Activated CD4-positive, alpha-beta T cell treated with anti-CD3 and anti-CD28 coated beads, Interleukin-2, amount 50 U/mL, for 4 hours (primary cell): ENCODE results near the gene ANKS4B.
"Not testable (repeated sequence)": the region's sequence is repeated elsewhere in the genome, so short reads cannot be mapped to it uniquely, and the experiment has no call there.

Experiments used
- DNase-seq, 2 experiments: peaks; one replicate each; pipeline ENCODE4 v3.0.0-alpha.2; 2020

Gene ANKS4B

DNA sequence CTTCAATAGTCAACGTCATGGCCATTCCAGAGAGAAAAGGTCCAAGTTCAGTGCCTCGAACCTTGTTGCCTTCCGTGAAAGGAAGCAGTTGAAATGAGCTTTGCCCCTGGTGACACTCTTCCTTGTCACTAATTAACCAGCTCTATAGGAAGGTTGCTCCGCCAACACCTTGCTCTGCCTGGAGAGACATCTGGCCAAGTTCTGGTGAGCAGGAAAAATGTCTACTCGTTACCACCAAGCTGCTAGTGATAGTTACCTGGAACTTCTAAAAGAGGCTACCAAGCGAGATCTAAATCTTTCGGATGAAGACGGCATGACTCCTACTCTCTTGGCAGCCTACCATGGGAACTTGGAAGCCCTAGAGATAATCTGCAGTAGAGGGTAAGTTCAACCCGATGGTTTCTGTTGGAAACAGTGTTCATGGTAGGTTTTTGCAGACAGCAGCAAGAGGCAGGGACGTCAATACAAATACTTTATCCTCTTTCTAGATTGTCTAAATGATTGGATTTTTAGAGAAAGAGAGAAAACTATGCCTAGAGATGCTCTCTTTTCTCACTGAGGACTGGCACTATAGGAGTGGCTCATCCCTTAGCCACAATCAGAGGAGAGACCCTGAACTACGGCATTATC, at the start of gene ANKS4B:
Gene ANKS4B (plus strand): TSS at position 179 of the 630 bp plus-strand sequence. CDS start 39 bp downstream, at position 218.
- no peak for DNase-seq

DNA sequence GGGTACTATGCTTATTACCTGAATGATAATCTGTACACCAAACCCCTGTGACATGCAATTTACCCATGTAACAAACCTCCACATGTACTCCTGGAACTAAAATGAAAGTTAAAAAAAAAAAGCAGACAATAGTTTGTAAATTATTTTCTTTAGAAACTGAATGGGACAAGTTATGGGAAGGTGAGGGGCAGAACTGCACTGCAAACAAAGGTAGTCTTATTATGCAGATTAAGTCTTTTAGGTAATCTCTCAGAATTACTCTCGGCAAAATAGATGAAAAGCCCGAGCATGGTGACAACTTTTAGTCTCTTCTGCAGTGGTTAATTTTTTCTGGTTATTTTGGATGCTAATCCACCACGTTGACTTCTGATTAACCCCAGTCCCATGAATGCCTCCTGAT, 49.5 kb upstream of the ANKS4B start:
- no peak for DNase-seq

GRCh38 chr16:21184834-21185233, 48.7 kb upstream of the ANKS4B start:
- DNase-seq, result no peak

DNA sequence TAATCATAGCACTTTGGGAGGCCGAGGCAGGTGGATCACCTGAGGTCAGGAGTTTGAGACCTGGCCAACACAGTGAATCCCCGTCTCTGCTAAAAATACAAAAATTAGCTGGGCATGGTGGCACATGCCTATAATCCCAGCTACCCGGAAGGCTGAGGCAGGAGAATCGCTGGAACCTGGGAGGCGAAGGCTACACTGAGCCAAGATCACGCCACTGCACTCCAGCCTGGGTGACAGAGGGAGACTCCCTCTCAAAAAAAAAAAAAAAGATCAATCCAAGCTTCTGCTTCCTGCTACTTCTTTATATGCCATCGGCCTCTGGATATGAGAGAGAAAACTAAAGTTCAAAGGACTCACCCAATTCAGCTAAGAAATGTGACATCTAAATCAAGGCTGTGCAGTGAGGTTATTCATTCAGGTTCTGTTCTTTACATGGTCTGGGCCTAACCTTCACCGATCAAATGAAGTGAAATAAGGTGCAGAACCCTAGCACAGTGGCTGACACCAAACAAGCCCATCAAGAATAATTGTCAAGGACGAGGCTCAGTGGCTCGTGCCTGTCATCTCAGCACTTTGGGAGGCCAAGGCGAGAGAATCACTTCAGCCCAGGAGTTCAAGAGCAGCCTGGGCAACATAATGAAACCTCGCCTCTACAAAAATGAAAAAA, 47.7 kb upstream of the ANKS4B start:
- DNase-seq, result no peak

DNA sequence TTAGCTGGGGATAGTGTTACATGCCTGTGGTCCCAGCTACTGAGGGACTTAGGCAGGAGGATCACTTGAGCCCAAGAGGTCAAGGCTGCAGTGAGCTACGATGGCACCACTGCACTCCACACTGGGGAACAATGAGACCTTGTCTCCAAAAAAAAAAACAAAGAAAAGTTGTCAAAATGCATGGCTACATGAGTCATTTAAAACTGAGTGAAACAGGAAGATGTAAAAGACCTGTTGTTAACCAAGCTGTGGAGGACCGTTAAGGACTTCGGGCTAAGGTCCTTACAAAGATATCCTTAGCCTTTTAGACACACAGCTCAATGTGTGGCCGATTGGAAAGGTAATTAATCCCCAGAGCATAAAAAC, 47.2 kb upstream of the ANKS4B start:
- DNase-seq, result no peak

DNA sequence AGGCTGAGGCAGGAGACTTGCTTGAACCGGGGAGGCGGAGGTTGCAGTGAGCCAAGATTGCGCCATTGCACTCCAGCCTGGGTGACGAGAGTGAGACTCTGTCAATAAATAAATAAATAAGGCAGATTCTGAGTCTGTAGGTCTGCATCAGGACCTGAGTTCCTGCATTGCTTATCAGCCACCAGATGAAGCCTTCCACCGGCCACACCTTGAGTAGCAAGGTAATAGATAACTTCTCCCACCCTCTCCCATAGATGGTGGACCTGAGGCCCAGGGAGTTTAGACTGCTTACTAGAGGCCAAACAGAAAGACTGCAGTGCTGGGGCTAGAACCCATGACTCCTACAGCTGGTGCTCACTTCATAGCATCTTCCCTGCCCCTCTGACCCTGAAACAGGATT, 44.2 kb upstream of the ANKS4B start:
- no peak for DNase-seq

- DNase-seq, result no peak
Observed at GRCh38 chr16:21190013-21190412, 43.5 kb upstream of the ANKS4B start.

DNA sequence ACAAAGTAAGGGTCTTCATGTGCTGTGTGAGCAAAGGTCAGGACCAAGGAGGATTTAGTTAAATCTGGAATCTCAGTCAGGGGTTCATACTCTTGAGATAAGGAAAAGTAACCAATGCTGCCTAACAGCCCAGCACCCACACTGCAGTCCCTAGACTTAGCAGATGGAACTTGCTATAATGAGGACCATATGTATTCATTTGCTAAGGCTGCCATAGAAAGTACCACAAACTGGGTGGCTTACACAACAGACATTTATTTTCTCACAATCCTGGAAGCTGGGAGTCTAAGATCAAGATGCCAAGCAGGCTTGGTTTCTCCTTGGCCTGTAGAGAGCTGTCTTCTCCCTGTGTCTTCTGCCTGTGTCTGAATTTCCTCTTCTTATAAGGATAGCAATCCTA, 42.9 kb upstream of the ANKS4B start:
- no peak for DNase-seq

GRCh38 chr16:21192991-21193390, 40.5 kb upstream of the ANKS4B start:
- no peak for DNase-seq

GRCh38 chr16:21194771-21195301, 38.7 kb upstream of the ANKS4B start:
- DNase-seq, result no peak

DNA sequence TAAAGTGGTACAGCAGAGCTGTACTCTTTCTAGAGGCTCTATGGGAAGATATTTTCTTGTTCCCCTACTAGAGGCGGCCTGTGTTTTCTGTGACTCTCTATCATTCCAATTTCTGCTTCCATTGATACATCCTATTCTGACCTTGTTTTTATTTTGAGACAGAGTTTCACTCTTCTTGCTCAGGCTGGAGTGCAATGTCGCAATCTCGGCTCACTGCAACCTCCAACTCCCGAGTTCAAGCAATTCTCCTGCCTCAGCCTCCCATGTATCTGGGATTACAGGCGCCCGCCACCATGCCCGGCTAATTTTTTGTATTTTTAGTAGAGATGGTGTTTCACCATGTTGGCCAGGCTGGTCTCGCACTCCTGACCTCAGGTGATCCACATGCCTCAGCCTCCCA, 38.2 kb upstream of the ANKS4B start:
- DNase-seq, result not testable (repeated sequence)

- no peak for DNase-seq
Observed at GRCh38 chr16:21197112-21197511, 36.4 kb upstream of the ANKS4B start.

GRCh38 chr16:21197621-21198020, 35.9 kb upstream of the ANKS4B start:
- DNase-seq, result no peak

- DNase-seq, result no peak
Observed at GRCh38 chr16:21199607-21200218, 33.8 kb upstream of the ANKS4B start.

DNA sequence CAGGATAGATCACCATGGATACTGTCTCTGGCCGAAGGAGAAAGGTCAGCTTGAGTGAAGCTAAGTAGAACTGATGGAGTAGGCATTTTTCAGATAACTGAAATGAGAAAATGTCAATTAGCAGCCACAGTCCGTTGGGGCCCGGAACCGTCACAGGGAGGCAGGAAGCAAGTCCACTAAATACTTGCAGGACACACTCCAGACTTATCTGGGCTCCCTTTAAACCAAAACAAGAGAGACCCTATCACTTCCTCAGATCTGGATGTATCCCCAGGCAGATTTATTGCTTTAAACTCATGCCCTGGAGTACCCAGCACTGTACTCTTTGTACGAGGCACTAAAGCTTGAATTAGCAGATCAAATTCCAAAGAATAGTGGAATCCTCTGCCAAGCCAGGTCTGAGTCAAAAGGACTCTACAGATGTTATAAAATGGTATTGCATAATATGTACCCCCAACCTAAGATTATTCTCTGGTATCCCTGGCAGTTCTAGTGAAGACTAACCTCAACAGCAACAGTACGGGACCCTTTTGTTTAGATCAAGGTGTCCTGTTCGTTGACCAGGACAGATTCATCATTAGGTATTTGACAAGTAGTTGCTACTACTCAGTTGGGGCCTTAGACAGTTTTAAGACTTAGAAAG, 30.2 kb upstream of the ANKS4B start:
- DNase-seq, result no peak

DNA sequence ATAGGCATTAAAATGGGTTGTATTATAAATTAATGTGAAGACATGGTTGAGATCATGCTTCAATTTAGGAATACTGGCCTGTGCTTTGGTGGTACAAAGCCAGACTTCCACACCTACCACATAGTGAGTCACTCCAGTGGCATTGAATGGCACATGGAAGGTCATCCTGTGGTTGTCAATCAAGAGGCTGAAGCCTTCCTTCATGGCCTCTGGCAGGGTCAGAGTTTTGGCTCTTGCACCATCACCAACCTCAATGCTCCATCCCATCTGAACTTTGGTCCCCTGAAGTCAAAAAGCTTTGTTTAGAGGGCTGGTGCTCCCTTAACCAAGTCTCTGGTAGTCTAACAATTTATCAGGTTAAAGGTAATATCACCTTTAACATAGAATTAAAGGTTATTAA, 28.2 kb upstream of the ANKS4B start:
- DNase-seq, result no peak

GRCh38 chr16:21206550-21206949, 26.9 kb upstream of the ANKS4B start:
- DNase-seq, result no peak

- DNase-seq, result no peak
Observed at GRCh38 chr16:21208446-21209230, 24.9 kb upstream of the ANKS4B start.

- DNase-seq, result no peak
Observed at GRCh38 chr16:21211486-21211885, 22.0 kb upstream of the ANKS4B start, which contains the start of gene ZP2. TSS of gene ZP2 (minus strand) at chr16:21211574. CDS start at chr16:21211547, 27 bp downstream.

GRCh38 chr16:21214086-21214485, 19.4 kb upstream of the ANKS4B start:
- DNase-seq, result no peak

DNA sequence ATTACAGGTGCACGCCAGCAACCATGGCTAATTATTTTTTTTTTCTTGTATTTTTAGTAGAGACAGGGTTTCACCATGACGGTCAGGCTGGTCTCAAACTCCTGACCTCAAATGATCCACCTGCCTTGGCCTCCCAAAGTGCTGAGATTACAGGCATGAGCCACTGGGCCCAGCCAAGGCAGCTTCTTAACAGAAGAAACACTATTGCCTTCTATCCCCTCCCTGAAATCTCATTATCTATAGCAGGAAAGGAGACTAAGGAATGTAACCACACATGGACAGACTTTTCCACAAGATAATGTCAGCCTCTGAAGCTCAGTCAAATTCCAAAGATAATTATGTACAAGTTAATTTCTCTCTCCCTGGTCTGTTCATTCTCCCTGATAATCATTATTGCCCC, 16.4 kb upstream of the ANKS4B start:
- no peak for DNase-seq

DNA sequence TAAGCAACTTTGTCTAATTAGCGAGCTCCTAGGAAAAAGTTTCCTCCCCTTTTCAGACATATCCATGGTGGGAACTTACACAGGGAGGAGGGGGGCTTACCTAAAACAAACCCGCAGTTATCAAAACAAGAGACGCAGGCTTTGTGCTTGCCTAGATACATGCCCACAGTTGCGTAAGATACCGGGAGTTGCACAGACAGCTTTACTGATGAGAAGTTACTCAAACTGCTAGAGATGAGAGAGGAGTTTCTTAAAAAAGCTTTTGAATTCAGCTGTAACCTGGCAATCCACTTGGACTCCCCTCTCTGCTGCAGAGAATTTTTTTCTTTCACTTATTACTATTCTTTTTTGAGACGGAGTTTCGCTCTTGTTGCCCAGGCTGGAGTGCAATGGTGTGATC, 15.3 kb upstream of the ANKS4B start:
- no peak for DNase-seq

GRCh38 chr16:21219551-21219950, 13.9 kb upstream of the ANKS4B start:
- DNase-seq, result no peak
